Measurements from ENCODE around the gene CSTF3.
"Not testable (repeated sequence)": the region's sequence is repeated elsewhere in the genome, so short reads cannot be mapped to it uniquely, and the experiment has no call there.

CSTF3 gene

DNA sequence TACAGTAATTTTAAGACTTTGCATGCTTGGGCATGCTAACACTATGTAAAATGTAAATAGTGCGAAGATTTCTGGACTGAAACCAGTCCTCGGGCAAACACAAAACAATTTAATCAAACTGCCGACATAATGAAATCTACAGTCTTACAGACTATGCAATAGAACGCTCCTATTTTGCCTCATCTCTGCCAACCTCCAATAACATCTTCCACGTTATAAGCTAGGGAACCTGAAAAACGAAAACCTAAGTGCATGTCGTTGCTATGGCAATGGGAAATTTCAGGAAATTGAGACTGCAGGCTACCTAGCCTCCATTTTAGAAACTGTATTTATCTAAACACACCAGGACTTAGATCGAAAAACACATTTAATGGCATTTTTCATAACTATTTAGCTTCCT, 1.1 kb downstream of the CSTF3 start:
- peak; percentile 61 for FAIRE-seq

DNA sequence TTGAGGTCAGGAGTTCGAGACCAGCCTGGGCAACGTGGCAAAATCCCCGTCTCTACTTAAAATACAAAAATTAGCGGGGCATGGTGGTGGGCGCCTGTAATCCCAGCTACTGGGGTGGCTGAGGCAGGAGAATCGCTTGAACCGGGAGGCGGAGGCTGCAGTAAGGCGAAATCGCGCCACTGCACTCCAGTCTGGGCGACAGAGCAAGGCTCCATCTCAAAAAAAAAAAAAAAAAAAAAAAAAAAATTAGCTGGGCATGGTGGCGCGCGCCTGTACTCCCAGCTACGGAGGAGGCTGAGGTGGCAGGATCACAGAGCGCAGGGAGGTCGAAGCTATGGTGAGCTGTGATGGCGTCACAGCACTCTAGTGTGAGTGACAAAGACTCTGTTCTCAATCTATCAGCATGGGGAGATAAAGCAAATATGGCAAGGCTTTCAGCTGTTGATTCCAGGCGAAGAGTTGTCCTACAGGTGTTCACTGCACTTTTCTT, 1.9 kb downstream of the CSTF3 start:
- FAIRE-seq = not testable (repeated sequence)

DNA sequence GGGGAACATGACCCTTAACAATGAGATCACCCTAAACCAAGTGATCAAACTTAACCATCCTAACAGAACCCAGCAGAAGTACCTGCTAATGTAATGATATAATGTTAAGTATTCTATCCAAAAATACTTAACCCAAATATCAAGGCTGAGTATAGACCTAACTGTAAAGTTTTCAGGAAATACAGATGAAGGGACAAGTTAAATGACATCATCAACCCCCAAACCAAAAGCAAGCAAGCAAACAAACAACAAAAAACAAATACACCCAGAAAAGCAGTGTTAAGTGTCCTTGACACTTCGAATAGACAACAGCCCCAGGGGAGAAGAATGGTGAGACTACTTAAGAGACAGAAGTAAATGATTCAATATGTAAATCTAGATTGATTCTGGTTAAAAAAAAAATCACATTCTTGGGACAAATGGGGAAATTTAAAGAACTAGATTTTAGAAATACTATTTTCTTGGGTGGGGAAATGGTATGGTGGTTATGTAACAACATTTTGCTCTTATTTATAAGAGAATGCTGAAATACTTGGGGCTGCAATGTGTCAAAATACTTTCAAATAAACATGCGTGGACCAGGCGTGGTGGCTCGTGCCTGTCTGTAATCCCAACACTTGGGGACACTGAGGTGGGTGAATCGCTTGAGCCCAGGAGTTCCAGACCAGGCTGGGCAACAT, 2.5 kb downstream of the CSTF3 start:
- FAIRE-seq = no peak

DNA sequence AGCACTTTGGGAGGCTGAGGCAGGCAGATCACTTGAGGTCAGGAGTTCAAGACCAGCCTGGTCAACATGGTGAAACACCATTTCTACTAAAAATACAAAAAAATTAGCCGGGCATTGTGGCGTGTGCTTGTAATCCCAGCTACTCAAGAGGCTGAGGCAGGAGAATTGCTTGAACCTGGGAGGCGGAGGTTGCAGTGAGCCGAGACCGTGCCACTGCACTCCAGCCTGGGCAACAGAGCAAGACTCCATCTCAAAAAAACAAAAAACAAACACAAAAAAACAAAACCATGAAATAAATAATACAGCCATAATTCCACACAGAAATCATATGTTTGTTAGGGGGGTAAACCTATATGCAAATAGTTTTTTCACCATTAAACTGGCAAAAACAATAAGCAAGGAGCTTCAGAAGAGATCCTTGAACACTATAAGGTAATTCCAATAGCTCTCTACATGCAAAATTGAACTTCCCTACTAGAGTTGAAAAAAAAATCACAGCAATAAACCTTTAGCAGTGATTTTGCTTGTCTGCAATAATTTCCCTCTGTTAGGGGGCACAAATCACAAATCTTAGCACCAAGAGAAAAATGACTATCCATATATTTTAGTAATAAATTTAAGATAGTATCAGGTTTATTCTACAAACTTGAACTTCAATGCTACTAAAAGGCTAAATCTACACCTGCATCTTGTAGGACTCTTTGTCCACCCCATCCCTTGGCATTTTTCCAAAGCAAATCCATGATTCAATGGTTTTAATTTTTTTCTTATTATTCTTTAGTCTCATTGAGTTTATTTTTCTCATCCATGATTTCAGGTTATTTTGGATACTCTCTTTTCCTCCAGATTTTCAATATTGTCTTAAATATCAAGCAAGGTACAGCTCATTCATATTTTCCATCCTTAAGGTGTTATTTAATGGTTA, 3.9 kb downstream of the CSTF3 start:
- no peak for FAIRE-seq

DNA sequence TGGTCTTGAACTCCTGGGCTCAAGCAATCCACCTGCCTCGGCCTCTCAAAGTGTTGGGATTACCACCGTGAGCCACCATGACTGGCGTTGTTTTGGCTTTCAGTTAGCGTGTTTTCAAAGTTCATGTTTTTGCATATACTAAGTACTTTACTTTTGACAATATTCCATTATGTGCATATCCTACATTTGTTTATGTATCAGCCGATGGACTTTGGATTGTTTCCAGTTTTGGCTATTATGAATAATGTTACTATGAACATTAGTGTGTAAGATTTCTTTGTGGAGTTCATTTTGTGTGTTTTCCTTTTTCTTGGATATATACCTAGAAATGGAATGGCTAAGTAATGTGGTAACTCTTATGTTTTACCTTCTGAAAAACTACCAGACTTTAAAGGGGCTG, 9.9 kb downstream of the CSTF3 start:
- no peak for FAIRE-seq

DNA sequence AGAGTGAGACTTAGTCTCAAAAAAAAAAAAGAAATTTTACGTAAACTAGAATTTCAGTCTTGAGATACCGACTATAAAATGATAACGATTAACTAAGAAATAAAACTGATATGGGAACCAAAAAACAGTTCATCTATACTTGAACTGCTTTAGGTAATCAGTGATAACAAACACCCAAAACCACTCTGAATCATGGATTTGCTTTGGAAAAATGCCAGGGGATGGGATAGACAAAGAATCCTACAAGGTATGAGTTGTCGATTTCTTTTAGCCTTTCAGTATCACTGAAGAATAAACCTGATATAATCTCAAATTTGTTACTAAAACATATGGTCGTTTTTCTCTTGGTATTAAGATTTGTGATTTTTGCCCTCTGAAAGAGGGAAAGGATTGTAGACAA, 13.7 kb downstream of the CSTF3 start:
- no peak for FAIRE-seq

DNA sequence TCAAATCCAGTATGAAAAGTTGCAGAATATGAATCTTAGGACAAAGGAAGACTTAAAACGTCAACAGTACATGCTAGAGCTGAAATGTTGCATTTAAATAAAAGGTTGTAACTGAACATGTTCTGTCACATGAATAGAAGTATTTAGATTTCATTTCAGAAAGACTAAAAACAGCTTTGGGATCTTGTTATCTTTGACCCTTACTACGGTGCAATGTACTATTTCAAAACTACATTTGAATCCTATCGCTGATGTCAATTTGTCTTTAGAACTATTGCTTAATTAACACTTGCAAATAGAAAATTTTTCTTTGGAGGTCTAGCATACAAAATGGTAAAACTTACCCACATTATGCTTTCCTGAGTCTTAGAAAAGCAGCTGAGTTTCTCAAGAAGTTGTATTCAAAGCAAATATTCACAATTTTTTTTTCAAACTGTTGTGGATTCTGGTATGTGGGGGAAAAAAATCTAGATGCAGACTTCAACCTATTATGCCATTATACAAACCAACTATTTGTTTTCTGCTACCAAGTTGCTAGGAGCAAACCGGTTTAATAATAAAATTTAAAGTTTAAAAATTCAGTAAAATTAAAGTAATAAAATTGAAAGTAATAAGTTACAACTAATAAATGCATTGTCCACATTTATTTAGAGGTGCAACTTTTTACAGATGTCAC, 25.4 kb downstream of the CSTF3 start:
- FAIRE-seq = peak; percentile 82

DNA sequence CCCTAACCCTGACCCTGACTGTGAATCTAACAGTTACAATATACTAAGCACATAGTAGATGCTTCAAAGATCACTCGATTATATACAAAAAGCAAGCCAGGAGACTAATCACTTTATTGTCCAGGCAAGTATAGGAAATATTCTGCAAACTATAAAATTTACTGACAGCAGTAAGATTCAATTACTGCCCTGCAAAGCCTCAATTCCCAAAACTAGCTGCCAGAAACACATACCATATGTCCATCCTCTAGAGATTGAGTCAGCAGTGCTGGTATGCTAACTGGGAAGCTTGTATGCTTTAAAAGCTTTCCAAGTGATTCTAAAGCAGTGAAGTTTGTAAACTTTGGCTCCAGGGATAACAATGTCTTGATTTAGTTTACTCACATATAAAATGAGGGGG, 26.1 kb downstream of the CSTF3 start:
- FAIRE-seq = no peak

DNA sequence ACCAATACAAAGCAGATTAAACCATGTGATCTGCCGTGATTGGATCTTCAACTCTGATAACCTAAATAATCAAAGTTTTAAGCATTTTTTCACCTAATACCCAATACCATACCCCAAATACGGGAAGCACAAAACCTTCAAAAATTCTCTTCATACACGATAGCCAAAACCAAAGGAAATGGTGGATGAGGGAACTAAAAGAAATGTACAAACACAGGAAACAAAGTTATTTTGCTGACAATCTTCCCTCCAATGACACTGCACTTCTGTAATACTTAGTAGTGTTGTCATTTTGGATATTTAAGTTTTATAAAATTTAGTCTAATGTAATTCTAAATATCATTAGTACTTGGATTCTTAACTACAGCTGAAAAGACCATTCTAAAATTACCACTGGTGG, 27.0 kb downstream of the CSTF3 start:
- FAIRE-seq = no peak

DNA sequence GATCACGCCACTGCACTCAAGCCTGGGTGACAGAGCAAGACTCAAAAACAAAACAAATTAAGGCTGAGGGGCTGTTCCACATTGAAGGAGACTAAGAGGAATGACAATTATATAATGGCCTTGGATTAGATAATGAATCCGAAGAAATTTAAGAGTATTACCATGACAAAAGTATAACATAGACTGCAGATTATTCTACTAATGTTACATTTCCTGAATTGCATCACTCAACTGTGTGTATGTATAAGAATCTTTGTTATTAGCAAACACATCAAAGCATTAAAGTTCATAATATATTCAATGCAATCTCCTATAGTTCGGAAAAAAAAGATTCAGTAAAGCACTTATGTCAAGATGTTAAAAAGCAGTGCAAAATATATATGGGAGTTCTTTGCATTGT, 27.5 kb downstream of the CSTF3 start:
- peak; percentile 15 for FAIRE-seq

DNA sequence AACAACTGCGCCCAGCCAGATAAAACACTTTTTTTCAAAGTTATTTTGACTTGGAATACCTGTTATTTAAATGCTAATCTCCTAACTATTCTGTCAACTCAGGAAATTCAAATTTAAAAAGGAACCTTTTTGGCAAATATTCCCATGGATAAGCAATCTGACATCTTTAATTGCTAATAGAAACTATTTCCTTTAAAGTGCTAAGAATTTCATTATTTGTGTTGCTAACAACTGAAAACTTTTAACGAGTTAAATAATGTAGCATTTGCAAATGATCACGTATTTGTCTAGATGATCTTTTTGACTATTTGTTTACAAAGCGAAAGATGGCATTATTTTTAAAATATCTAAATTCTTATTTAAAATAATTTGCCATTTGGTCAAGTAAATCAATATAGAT, 28.8 kb downstream of the CSTF3 start:
- FAIRE-seq = no peak

DNA sequence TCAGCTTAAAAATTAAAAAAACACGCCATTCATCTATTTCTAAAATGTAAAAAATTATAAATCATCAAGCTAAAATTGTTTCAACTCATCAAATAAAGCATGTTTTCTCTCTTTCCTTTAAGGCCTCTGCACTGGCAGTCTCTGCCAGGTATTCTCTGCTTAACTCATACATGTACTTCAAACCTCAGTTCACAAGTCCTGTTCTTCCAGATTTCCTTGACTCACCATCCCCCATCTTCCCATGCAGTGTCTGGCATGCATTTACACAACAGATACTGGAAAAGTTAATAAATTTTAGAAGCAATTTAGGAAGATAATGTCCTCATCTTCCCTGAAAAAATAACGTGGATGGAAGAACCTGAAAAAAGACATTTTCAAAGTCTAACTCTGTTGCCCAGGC, 32.5 kb downstream of the CSTF3 start:
- FAIRE-seq = no peak

DNA sequence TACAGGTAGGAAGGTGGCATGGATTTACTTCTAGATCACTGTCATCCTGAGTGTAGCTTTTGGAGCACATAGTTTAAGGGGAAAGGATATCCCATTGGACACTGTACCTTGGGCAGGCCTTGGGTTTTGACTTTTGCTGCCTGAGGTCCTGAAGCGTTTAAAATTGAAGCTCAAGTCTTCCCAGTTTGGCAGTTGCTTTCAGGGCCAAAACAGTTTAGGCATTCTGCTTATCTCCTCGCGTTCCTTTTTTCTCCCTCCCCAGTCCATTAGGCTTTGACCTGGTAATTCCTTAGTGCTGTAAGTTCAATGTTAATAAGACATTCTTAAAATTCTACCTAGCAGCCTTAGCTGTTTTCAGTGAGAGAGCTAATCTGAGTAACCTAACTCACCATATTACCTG, 35.7 kb downstream of the CSTF3 start:
- FAIRE-seq = no peak

DNA sequence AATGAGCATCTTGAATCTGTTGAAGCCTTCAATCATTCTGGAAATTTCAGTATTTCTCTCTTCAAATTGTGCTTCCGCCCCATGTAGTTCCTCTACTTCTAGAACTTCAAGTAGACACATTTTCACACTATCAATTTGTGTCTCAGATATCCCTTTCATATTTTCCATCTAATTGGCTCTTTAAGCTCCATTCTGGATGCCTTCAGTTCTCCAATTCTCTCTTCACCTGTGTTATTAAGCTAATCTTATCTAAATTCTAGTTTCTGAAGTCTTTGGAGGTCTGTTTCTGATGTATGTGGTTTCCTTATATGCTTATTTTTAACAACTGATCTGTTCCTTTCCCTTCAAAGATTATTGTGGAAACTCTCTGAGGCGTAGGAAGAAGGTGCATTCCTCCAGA, 36.3 kb downstream of the CSTF3 start:
- no peak for FAIRE-seq

DNA sequence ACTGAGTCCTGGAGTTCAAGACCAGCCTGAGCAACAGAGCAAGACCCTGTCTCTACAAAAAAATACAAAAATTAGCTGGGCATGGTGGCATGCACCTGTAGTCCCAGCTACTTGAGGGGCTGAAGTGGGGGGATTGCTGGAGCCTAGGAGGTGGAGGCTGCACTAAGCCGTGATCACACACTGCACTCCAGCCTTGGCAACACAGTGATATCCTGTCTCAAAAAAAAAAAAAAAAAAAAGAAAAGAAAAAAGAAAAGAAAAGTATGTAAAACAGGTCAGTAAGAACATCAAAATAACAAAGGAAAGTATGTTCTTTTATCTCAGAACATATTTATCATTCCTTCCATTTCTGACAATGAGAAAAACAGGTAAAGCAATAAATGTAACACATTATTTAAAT, 38.6 kb downstream of the CSTF3 start:
- FAIRE-seq = peak; percentile 64

DNA sequence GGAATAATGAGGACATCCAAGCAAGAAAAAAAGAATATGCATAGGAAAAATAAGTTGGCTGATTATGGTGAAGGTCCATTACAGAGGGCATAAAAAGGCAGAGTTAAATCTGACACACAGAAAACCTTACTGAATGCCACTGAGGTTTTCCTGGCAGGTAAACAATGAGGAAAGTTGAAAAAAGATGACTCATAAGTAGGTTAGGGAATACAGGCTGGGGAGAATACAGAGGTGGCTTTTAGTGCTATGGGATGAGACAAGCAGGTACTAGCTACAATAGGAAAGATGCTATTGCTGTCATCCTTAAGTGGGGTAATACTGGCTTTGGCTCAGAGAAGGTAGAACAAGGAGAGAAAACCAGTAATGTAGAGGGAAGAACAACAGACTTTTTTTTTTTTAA, 44.7 kb downstream of the CSTF3 start:
- no peak for FAIRE-seq

DNA sequence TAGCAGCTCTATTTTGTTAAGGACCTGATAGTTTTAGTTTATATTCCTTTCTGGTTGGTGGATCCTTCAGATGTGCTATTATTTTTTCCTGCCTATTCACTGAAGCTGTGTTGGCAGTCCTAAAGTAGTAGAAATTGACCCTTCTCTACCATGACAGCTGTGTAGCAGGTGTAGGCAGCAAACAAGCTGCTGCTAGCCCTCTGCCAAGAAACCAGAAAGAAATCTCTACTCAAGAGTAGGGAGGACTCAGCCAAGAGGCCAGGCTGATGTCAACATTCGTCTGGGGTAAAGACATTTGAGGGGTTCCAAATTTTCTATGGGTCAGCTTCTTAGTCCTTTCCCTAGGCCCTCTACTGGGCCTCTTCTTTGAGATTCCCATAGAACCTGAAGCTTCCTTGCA, 51.2 kb downstream of the CSTF3 start:
- no peak for FAIRE-seq

DNA sequence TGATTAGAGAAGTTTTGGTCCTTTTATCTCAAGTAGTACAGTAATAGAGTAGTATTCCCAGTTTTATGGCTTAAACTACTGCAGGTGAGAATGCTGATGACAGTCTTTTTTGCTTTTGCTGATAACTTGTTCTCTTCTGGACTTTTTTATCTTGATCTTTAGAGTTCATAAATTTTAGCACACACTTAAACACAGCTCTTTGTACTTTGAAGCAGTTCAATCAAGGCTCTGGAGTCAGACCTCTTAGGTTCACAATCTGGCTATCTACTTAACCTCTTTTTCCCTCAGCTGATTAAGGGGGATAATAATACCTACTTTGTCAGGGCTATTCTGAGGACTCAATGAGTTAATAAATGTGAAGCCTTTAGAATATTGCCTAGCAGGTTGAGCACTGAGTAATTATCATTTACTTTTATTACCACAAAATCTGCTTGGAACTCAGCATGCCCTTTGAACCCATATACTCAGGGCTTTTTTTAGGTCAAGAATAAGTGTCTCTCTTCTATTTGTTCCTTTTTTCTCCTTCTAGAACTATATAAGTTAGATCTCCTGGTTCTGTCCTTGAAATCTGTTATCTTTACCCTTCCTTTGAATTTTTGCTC, 51.9 kb downstream of the CSTF3 start:
- no peak for FAIRE-seq

DNA sequence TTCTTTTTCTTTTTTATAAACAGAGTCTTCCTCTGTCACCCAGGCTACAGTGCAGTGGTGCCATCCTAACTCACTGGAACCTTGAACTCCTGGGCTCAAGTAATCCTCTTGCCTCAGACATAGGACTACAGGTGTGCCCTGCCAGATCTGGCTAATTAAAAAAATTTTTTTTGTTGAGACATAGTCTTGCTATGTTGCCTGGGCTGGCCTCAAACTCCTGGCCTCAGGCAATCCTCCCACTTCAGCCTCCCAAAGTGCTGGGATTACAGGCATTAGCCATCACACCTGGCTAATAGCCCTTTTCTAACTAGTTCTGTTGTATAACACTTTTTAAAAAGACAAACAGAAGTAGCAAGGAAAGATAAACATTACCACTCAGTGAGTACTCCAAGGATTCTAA, 57.4 kb downstream of the CSTF3 start:
- FAIRE-seq = no peak

DNA sequence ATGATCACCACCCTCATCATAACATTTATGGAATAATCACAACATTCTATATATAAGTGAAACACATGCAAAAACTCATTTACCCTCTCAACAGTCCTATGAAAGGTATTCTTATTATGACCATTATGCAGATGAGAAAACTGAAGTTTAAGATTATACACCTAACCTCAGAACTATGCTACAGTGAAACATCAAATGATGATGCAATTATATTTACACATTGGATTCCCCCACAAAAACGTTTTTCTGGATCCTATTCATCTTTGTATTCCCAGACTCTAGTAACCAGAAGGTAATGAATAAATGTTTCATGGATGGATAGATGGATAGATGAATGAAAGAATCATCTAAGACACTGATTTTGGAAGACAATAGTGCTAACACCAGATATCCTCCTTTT, 67.1 kb downstream of the CSTF3 start:
- no peak for FAIRE-seq

DNA sequence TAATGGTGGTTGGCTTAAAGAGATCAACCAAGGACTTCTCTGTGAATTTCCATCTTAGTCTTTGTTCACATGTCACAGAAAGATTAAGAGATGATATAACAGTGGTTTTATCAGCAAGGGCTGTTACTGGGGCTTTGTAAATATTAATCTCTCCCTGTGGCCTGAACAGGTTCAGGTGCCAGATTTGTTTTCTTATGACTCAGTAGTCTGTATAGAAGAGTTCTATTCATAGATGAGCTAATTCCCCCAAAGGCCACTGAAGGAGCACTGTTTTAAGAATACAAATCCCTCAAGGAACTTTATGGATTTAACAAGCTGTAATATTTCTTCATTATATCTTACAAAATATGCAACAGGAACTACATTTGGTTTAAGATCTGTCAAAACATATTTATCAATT, 71.5 kb downstream of the CSTF3 start:
- peak; percentile 49 for FAIRE-seq

DNA sequence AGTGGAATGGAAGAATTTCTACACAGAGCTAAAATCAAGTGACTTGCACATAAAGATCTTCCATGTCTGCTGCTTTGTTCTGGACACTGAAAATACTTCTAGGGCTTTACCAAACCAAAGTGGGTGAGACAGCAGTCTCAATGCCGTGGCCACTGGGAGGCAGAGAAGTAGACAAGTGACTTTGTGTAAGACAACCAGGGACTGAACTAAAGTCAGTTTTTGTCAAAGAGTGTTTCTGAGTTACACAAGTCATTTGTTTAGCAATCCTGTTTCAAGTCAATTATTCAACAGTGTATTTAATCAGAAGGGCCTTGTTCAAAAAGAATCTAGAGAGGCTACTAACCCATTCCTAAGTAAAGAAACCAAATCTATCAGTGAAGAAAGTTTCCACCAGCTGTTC, 75.3 kb downstream of the CSTF3 start:
- no peak for FAIRE-seq

DNA sequence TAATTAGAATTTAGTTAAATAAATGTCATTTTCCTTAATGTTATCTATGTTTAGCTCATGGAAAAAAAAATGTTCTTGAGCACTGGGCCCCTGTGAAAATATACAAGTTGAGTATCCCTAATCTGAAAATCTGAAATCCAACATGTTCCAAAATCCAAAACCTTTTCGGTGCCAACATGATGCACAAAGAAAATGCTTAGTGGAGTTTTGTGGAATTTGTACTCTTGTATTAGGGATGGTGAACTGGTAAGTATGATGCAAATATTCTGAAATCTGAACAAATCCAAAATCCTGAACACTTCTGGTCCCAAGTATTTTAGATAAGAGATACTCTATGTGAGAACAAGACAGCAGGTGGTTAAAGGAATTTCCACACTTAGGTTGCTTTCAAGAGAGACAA, 77.4 kb downstream of the CSTF3 start:
- no peak for FAIRE-seq

Measured in G401.6 (cell line).